Neural cell (in vitro differentiated cells): ENCODE measurements around the gene PRDM9.

ENCODE experiments used
- EZH2 ChIP-seq: fragments of 200-600, 300-800 bp; shearing (Covaris generic), sonication (generic); IDR thresholded peaks from 2 replicates; pipeline ENCODE4 v1.6.1; 2014; ENCODE audit warnings: antibody characterized with exemption, low read length, borderline replicate concordance, mild to moderate bottlenecking; ENCODE audit not compliant: insufficient read depth, poor library complexity, severe bottlenecking
- MXI1 ChIP-seq: fragments of 450-650 bp; conservative IDR thresholded peaks from 2 replicates; pipeline ENCODE4 v1.6.1; 2014; ENCODE audit warnings: antibody characterized with exemption, mild to moderate bottlenecking; ENCODE audit not compliant: poor library complexity, severe bottlenecking
- POLR2AphosphoS5 ChIP-seq: IDR thresholded peaks from 2 replicates; pipeline ENCODE4 v1.6.1; 2012
- SMC3 ChIP-seq: fragments of 450-650 bp; conservative IDR thresholded peaks from 2 replicates; pipeline ENCODE4 v1.6.1; 2014; ENCODE audit warnings: antibody characterized with exemption, mild to moderate bottlenecking, moderate library complexity; ENCODE audit not compliant: poor library complexity
- TF ChIP-seq, protein P1 (sequence below): IDR thresholded peaks from 2 replicates; pipeline ENCODE4 v1.6.1; 2012; ENCODE audit warnings: borderline replicate concordance
- TF ChIP-seq, protein P2 (sequence below): fragments of 450-650 bp; IDR thresholded peaks from 2 replicates; pipeline ENCODE4 v1.5.1; 2014; ENCODE audit warnings: antibody characterized with exemption, mild to moderate bottlenecking, moderate library complexity; ENCODE audit not compliant: poor library complexity, severe bottlenecking

GRCh38 chr5:23525751-23526150 lies 18.3 kb downstream of the PRDM9 start:
- TF ChIP-seq, protein P1, sequence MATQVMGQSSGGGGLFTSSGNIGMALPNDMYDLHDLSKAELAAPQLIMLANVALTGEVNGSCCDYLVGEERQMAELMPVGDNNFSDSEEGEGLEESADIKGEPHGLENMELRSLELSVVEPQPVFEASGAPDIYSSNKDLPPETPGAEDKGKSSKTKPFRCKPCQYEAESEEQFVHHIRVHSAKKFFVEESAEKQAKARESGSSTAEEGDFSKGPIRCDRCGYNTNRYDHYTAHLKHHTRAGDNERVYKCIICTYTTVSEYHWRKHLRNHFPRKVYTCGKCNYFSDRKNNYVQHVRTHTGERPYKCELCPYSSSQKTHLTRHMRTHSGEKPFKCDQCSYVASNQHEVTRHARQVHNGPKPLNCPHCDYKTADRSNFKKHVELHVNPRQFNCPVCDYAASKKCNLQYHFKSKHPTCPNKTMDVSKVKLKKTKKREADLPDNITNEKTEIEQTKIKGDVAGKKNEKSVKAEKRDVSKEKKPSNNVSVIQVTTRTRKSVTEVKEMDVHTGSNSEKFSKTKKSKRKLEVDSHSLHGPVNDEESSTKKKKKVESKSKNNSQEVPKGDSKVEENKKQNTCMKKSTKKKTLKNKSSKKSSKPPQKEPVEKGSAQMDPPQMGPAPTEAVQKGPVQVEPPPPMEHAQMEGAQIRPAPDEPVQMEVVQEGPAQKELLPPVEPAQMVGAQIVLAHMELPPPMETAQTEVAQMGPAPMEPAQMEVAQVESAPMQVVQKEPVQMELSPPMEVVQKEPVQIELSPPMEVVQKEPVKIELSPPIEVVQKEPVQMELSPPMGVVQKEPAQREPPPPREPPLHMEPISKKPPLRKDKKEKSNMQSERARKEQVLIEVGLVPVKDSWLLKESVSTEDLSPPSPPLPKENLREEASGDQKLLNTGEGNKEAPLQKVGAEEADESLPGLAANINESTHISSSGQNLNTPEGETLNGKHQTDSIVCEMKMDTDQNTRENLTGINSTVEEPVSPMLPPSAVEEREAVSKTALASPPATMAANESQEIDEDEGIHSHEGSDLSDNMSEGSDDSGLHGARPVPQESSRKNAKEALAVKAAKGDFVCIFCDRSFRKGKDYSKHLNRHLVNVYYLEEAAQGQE = no peak
- TF ChIP-seq POLR2AphosphoS5 (no peak), SMC3 (no peak), MXI1 (no peak), EZH2 (no peak)
- TF ChIP-seq, protein P2, sequence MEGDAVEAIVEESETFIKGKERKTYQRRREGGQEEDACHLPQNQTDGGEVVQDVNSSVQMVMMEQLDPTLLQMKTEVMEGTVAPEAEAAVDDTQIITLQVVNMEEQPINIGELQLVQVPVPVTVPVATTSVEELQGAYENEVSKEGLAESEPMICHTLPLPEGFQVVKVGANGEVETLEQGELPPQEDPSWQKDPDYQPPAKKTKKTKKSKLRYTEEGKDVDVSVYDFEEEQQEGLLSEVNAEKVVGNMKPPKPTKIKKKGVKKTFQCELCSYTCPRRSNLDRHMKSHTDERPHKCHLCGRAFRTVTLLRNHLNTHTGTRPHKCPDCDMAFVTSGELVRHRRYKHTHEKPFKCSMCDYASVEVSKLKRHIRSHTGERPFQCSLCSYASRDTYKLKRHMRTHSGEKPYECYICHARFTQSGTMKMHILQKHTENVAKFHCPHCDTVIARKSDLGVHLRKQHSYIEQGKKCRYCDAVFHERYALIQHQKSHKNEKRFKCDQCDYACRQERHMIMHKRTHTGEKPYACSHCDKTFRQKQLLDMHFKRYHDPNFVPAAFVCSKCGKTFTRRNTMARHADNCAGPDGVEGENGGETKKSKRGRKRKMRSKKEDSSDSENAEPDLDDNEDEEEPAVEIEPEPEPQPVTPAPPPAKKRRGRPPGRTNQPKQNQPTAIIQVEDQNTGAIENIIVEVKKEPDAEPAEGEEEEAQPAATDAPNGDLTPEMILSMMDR = no peak
